Skeletal muscle satellite cell (primary cell): ENCODE measurements around the gene RETREG3.

ENCODE experiments used
- H3K27me3 ChIP-seq: 2 replicates; pipeline ENCODE4 v1.7.0; 2013; ENCODE audit warnings: low read length; ENCODE audit not compliant: control insufficient read depth, insufficient read depth
- H3K36me3 ChIP-seq: 2 replicates; pipeline ENCODE4 v1.7.0; 2013; ENCODE audit warnings: mild to moderate bottlenecking, control low read depth, low read length; ENCODE audit not compliant: insufficient read depth
- H3K4me1 ChIP-seq: 2 replicates; pipeline ENCODE4 v1.7.0; 2013; ENCODE audit warnings: low read length; ENCODE audit not compliant: control insufficient read depth, insufficient read depth
- H3K4me2 ChIP-seq: 2 replicates; pipeline ENCODE4 v1.7.0; 2013; ENCODE audit warnings: mild to moderate bottlenecking, low read length
- H3K4me3 ChIP-seq: 2 replicates; pipeline ENCODE4 v1.7.0; 2013; ENCODE audit warnings: low read length
- H3K9ac ChIP-seq: 2 replicates; pipeline ENCODE4 v1.7.0; 2013; ENCODE audit warnings: mild to moderate bottlenecking, low read depth, low read length, moderate library complexity
- H3K9me3 ChIP-seq: replicated peaks from 2 replicates; pipeline ENCODE4 v1.7.0; 2013; ENCODE audit warnings: mild to moderate bottlenecking, control low read depth, low read length

The RETREG3 gene

DNA sequence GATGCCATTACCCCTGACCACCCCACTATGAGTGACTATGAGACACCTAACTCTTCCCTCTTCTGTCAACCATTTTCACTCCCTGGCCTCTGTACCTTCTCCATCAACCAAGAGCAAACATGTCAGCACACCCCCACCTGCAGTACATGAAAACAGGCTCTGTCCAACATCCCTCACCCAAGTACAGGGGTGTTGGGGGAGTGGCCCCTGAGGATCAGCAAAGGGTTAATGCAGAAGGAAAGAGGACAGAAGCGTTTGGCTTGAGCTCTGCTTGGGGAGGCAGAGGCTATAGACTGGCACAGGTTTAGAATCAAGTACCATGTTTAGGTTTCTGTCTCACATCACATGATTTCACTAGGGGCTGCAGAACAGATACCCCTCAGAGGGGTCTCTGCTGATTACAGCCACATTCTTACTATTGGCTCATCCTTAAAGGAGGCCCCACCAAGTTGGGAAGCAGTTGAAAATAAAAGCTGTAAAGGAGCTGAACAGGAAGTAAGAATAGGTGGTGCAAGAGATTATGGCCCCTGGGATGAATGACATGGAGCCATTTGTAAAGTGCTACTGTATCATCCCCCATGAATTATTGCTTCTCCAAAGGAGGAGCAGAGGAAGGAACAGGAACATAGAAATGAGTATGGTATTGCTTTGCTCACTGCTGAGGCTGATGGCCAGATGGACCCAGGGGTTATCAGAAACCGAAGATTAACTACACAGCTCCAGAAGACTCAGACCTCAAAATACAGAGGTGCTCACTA, 29.2 kb downstream of the RETREG3 start:
- H3K27me3 ChIP-seq = no peaks in the 10 kb centered on the region
- peaks cover 48% of the 10 kb centered on the region for H3K36me3 ChIP-seq
- H3K9me3 ChIP-seq = no peaks in the 10 kb centered on the region
- H3K4me3 ChIP-seq = no peak overlapping the region
- peaks cover 14% of the 10 kb centered on the region for H3K4me1 ChIP-seq
- no peak overlapping the region for H3K9ac ChIP-seq
- H3K4me2 ChIP-seq = no peak overlapping the region

GRCh38 chr17:42578282-42578869, 30.8 kb downstream of the RETREG3 start:
- Histone ChIP-seq H3K4me3 (peak overlapping the region; percentile 77), H3K36me3 (peaks cover 46% of the 10 kb centered on the region), H3K4me2 (peak overlapping the region; percentile 93), H3K4me1 (peaks cover 16% of the 10 kb centered on the region), H3K9me3 (no peaks in the 10 kb centered on the region), H3K9ac (peak overlapping the region; percentile 92), H3K27me3 (no peaks in the 10 kb centered on the region)

DNA sequence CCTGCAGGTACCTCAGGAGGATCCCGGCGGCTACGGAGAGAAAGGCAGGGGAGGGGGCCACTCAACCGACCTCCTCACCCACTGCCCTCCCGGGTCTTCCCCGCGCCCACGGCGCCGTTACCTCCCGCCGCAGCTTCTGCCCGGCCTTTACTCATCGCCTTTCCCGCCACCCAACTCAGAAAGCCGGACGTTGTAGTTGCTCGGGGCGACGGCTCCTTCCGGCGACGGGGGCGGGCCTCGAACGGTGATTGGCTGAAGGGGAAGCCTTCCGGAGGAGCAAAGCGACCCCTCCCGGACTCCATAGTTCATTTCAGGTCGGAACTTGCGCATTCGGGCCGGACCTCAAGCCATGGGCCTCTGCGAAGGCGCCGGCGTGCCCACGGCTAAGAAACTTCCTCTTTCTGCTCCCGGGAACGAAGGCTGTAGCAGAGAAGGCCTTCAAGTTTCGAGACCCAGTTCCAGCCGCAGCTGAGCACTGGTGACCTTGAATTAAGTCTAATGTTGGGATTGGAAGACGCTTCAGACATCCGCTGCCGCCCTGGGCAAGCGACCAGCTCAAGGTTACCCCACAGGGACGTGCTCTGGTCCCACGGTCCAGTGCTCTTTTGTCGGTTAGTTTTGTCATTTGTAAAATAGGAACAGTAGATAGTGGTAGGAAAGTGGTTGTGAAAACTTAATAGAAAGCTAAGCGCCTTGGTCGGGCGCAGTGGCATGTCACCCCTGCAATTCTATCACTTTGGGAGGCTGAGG, 31.5 kb downstream of the RETREG3 start, which contains the start of gene PSMC3IP:
Gene PSMC3IP (minus strand): TSS at position 198 of the 750 bp plus-strand sequence. CDS start 43 bp downstream, at position 155.
- peaks cover 46% of the 10 kb centered on the region for H3K36me3 ChIP-seq
- H3K4me2 ChIP-seq = peak within 1 kb of the TSS; percentile 93
- no peaks in the 10 kb centered on the region for H3K27me3 ChIP-seq
- peak within 1 kb of the TSS; percentile 77 for H3K4me3 ChIP-seq
- peak within 1 kb of the TSS; percentile 92 for H3K9ac ChIP-seq
- H3K4me1 ChIP-seq = peaks cover 16% of the 10 kb centered on the region
- no peaks in the 10 kb centered on the region for H3K9me3 ChIP-seq

DNA sequence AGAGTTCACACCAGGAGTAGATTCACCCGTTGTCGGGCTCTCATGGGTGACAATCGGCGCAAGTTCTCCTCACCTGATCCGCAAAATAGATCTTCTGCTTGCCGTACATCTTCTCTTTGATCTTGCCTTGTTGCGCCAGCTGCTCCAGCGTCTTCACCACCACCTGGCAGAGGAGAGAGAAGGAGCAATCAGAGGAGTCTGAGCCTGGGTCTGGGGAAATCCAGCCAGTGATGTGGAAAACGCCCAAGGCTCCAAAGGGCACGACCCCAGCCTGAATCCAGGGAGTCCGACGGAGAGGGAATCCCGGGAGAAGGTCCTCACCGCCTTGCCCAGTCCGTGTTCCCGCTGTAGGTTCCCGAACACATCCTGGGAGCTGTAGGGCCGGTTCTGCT, 32.0 kb downstream of the RETREG3 start:
- H3K9ac ChIP-seq = peak overlapping the region; percentile 92

GRCh38 chr17:42574463-42574862, 34.7 kb downstream of the RETREG3 start:
- Histone ChIP-seq H3K9me3 (no peaks in the 10 kb centered on the region), H3K4me2 (no peak overlapping the region), H3K4me3 (no peak overlapping the region), H3K4me1 (peaks cover 22% of the 10 kb centered on the region), H3K27me3 (no peaks in the 10 kb centered on the region), H3K9ac (no peak overlapping the region), H3K36me3 (peaks cover 54% of the 10 kb centered on the region)

More for the DNA sequence above, 32.0 kb downstream of the RETREG3 start:
- H3K4me1 ChIP-seq = peaks cover 16% of the 10 kb centered on the region
- H3K4me3 ChIP-seq = peak overlapping the region; percentile 77
- peak overlapping the region; percentile 93 for H3K4me2 ChIP-seq
- no peaks in the 10 kb centered on the region for H3K27me3 ChIP-seq
- H3K36me3 ChIP-seq = peaks cover 46% of the 10 kb centered on the region
- H3K9me3 ChIP-seq = no peaks in the 10 kb centered on the region

DNA sequence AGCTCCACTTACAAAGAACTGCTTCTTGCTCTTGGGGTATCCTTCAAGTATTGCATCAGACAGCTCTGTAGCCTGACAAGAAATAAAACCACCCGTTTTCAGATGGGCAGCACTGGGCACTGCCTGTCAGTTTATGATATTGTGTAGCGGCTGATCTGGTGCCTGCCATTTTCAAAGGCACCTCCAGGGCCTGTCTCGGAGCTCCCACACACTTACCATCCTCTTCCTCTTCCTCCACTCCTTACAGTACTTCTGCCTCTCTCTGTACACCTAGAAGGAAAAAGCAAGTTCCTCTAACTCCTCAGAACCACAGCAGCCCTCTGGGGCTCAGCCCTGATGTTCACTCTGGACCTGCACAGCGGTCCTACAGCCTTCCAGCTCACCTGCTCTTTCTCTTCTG, 36.1 kb downstream of the RETREG3 start:
- Histone ChIP-seq H3K4me3 (no peak overlapping the region), H3K4me1 (peaks cover 26% of the 10 kb centered on the region), H3K27me3 (no peaks in the 10 kb centered on the region), H3K4me2 (no peak overlapping the region), H3K9ac (no peak overlapping the region), H3K9me3 (no peaks in the 10 kb centered on the region), H3K36me3 (peaks cover 67% of the 10 kb centered on the region)

DNA sequence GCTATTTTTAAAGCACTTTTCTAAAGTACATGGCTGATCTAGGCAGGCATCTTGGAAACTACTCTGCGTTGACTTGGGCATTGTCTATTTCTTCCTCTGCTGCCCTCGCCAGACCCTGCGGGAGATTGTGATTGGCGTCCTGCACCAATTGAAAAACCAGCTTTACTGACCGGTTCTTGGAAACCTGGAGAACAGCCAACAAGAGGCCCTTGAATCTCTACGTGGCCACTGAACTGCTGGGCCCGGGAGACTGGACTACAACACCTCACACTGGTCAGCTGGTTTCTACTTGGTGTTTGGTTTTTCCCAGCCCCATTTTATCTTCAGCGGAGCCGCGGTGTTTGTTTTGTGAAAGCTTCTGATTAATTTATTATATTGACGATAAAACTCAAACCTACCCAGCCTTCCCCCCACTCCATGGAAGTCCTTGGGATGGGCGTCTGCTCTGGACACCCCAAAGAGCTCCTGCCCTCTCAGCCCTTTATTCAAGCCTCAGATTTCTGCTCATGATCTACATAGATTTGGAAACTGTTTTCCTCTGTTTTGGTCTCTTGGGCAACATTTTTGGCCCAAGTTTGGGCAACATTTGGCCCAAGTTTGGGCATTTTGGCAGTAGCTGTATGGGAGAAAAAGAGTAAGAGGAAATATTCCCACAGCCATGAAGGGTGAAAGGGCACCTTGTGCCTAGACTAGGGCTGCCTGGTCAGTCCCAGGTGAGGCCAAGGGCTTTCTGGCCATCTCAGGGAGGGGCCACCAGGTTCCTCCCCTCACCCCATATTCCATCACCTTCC, 37.5 kb downstream of the RETREG3 start:
- peaks cover 32% of the 10 kb centered on the region for H3K4me1 ChIP-seq
- no peaks in the 10 kb centered on the region for H3K9me3 ChIP-seq
- no peak overlapping the region for H3K4me3 ChIP-seq
- no peaks in the 10 kb centered on the region for H3K27me3 ChIP-seq
- no peak overlapping the region for H3K4me2 ChIP-seq
- H3K36me3 ChIP-seq = peaks cover 67% of the 10 kb centered on the region
- H3K9ac ChIP-seq = no peak overlapping the region

- Histone ChIP-seq H3K4me3 (no peak overlapping the region), H3K9me3 (no peaks in the 10 kb centered on the region), H3K36me3 (peaks cover 78% of the 10 kb centered on the region), H3K9ac (no peak overlapping the region), H3K27me3 (no peaks in the 10 kb centered on the region), H3K4me2 (peak overlapping the region; percentile 46), H3K4me1 (peaks cover 34% of the 10 kb centered on the region)
Observed at GRCh38 chr17:42568341-42569111, 40.6 kb downstream of the RETREG3 start.

GRCh38 chr17:42566883-42567573, 42.1 kb downstream of the RETREG3 start, which contains the start of gene MLX:
Gene MLX (plus strand): TSS chr17:42567100. CDS start chr17:42567125, 25 bp downstream.
- Histone ChIP-seq H3K4me2 (peak within 1 kb of the TSS; percentile 94), H3K36me3 (peaks cover 63% of the 10 kb centered on the region), H3K4me1 (peaks cover 41% of the 10 kb centered on the region), H3K27me3 (no peaks in the 10 kb centered on the region), H3K9ac (peak within 1 kb of the TSS; percentile 89), H3K9me3 (no peaks in the 10 kb centered on the region), H3K4me3 (peak within 1 kb of the TSS; percentile 92)
